Colonic mucosa (tissue), 4 donors: ENCODE results near the gene VDAC1. TPM values are rescaled to one million over a fixed set of nuclear protein-coding genes. Genes with fewer than 3 reads are reported as not detected.
A peak's percentile ranks its signal among the peaks of the same experiment; 100 is the strongest.

Experiments
- DNase-seq: peaks from one replicate; pipeline ENCODE4 v3.0.0-alpha.2; 2020
- H3K27ac ChIP-seq: fragments of 200-600 bp; one replicate; pipeline ENCODE4 v1.8.0; 2021
- H3K27me3 ChIP-seq: fragments of 200-600 bp; one replicate; pipeline ENCODE4 v1.8.0; 2021
- H3K36me3 ChIP-seq: fragments of 200-600 bp; one replicate; pipeline ENCODE4 v1.8.0; 2021
- H3K4me1 ChIP-seq: fragments of 200-600 bp; one replicate; pipeline ENCODE4 v1.8.0; 2021; ENCODE audit warnings: mild to moderate bottlenecking
- H3K4me3 ChIP-seq: fragments of 200-600 bp; one replicate; pipeline ENCODE4 v1.8.0; 2021
- H3K9ac ChIP-seq, 2 donors: one replicate each; pipeline ENCODE4 v1.7.0; 2013; ENCODE audit warnings: control low read depth in 2 of 2, low read depth in 2 of 2, low read length in 2 of 2
- H3K9me3 ChIP-seq: fragments of 200-600 bp; one replicate; pipeline ENCODE4 v1.8.0; 2021
- intact Hi-C: fragments of 100-400 bp; cut with DNase I; formaldehyde crosslinking; loops from one replicate; pipeline ENCODE4 v1.14.1; 2022
- total RNA-seq, 2 donors: library from RNA; stranded (reverse); fragmentation: NEBNext Ultra II Directional in 1 of 2; extraction: Animal tissue kit (Norgen Biotek cat#: 25700) in 1 of 2; gene quantifications; one replicate each; pipeline ENCODE4 v1.2.1, GENCODE V29; 2021
- TF ChIP-seq, protein P1 (sequence below): fragments of 200-600 bp; IDR thresholded peaks from one replicate; pipeline ENCODE4 v1.8.0; 2022; ENCODE audit warnings: antibody characterized with exemption, mild to moderate bottlenecking
- donor health status: healthy.
- donor health status: DM: no; HTN: no; CAD: no.
- donor health status: DM: no; HTN: no; CAD: no.

The VDAC1 gene
- total RNA-seq, 2 donors from 2014 or later: 297 to 306 TPM

DNA sequence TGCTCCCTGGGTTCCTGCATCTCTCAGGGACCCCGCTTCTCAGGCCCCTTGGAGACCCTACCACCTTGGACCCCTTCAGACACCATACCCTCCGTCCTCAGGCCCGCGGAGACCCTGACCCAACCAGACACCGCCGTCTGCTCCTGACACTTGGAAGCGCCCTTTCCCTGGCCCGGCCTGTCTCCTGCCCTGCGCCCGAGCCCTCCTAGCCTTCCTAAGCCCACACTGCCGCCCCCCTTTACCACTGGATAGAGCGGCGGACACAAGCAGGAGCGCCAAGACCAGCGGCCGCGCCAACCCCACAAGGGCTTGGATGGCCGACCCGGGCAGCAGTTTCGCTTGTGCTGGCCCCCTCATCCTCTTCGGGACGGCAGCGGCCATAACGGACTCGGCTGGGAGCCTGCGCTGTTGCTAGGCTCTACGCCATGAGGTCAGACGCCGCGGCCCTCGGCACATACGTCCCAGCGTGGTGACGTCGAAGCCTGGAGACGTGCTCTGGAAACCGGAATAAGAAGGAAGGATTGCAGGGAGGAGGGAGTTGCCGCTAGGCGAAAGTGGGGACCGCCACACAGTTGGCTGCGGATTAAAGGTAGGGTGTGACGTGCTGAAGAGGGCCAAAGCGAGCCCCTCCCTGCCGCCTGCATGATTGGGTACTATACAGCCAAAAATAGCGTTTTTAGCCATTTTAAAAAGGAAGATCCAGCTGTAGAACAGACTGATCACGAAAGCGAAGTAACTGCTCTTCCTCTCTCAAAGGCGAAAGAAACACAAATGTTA, 36.4 kb downstream of the VDAC1 start, which contains the start of gene C5orf15:
TSS of gene C5orf15 (minus strand) at position 422 of the 777 bp plus-strand sequence. CDS start at position 381, 41 bp downstream.
- Histone ChIP-seq H3K27ac (peak within 1 kb of the TSS; percentile 81), H3K4me3 (peak within 1 kb of the TSS; percentile 79), H3K9ac (peak within 1 kb of the TSS; percentile 87 to 88), H3K9me3 (no peaks in the 10 kb centered on the region), H3K36me3 (peaks cover 3% of the 10 kb centered on the region), H3K4me1 (peaks cover 10% of the 10 kb centered on the region), H3K27me3 (no peaks in the 10 kb centered on the region)
- TF ChIP-seq, protein P1, sequence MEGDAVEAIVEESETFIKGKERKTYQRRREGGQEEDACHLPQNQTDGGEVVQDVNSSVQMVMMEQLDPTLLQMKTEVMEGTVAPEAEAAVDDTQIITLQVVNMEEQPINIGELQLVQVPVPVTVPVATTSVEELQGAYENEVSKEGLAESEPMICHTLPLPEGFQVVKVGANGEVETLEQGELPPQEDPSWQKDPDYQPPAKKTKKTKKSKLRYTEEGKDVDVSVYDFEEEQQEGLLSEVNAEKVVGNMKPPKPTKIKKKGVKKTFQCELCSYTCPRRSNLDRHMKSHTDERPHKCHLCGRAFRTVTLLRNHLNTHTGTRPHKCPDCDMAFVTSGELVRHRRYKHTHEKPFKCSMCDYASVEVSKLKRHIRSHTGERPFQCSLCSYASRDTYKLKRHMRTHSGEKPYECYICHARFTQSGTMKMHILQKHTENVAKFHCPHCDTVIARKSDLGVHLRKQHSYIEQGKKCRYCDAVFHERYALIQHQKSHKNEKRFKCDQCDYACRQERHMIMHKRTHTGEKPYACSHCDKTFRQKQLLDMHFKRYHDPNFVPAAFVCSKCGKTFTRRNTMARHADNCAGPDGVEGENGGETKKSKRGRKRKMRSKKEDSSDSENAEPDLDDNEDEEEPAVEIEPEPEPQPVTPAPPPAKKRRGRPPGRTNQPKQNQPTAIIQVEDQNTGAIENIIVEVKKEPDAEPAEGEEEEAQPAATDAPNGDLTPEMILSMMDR: no peak
- DNase-seq: peak; percentile 96
- intact Hi-C loops: no loop called here

DNA sequence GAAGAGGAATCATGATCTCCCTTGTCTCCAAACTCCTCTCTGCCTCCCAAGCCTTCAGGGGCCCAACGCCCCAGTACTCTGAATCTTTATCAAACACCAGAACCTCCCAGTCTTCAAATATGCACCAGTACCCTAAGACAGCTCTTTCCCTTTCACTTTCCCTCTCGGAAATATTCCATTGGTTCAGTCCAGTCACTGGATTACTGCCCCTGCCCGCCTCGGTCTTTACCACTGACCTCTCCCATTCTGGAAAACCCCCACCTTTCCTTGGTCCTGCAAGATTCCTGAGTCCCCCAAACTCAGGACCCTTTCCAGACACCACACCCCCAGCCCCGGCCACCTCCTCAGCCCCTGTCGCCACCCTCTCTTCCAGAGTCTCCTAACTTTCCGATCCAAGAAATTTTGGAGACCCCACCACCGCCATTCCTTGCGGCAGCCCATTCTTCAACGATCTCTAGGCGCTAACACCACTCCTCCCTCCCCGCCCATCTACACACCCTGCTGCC, 37.0 kb downstream of the VDAC1 start:
- peak overlapping the region; percentile 81 for H3K27ac ChIP-seq
- H3K27me3 ChIP-seq: no peaks in the 10 kb centered on the region
- TF ChIP-seq, protein P1: no peak
- H3K9ac ChIP-seq: peak overlapping the region; percentile 87 to 88
- peak overlapping the region; percentile 79 for H3K4me3 ChIP-seq
- DNase-seq: peak; percentile 35
- H3K9me3 ChIP-seq: no peaks in the 10 kb centered on the region
- intact Hi-C loops: no loop called here
- H3K36me3 ChIP-seq: no peaks in the 10 kb centered on the region
- peaks cover 10% of the 10 kb centered on the region for H3K4me1 ChIP-seq

GRCh38 chr5:133967124-133967523, 37.7 kb downstream of the VDAC1 start:
- Histone ChIP-seq H3K4me3 (peak overlapping the region; percentile 79), H3K27ac (peak overlapping the region; percentile 81), H3K36me3 (no peaks in the 10 kb centered on the region), H3K27me3 (no peaks in the 10 kb centered on the region), H3K9me3 (no peaks in the 10 kb centered on the region), H3K9ac (peak overlapping the region in 1 of 2 donors; percentile 88), H3K4me1 (peaks cover 10% of the 10 kb centered on the region)
- intact Hi-C loops: no loop called here
- no peak for DNase-seq
- TF ChIP-seq, protein P1: no peak

GRCh38 chr5:133966090-133966489, 38.7 kb downstream of the VDAC1 start:
- intact Hi-C loops: no loop called here
- no peak for DNase-seq
- Histone ChIP-seq H3K4me3 (no peak overlapping the region), H3K9me3 (no peaks in the 10 kb centered on the region), H3K9ac (no peak overlapping the region), H3K4me1 (peaks cover 10% of the 10 kb centered on the region), H3K27ac (no peak overlapping the region), H3K36me3 (no peaks in the 10 kb centered on the region), H3K27me3 (no peaks in the 10 kb centered on the region)
- TF ChIP-seq, protein P1: no peak

- H3K27ac ChIP-seq: no peak overlapping the region
- no peak for DNase-seq
- intact Hi-C loops: no loop called here
- H3K9ac ChIP-seq: no peak overlapping the region
- TF ChIP-seq, protein P1: no peak
- no peaks in the 10 kb centered on the region for H3K27me3 ChIP-seq
- H3K4me3 ChIP-seq: no peak overlapping the region
- peaks cover 7% of the 10 kb centered on the region for H3K4me1 ChIP-seq
- no peaks in the 10 kb centered on the region for H3K36me3 ChIP-seq
- H3K9me3 ChIP-seq: no peaks in the 10 kb centered on the region
Measured at GRCh38 chr5:133963493-133964128, 41.2 kb downstream of the VDAC1 start.
